HepG2 (cell line): ENCODE measurements around the gene SMCO4. TPM values are rescaled to one million over a fixed set of nuclear protein-coding genes. Genes with fewer than 3 reads are reported as not detected.

Experiments used
- ARID5B ChIP-seq: IDR thresholded peaks from 2 replicates; pipeline ENCODE4 v1.4.0; 2020; ENCODE audit warnings: mild to moderate bottlenecking, missing genetic modification reagents
- CBFB ChIP-seq: sonication (generic); formaldehyde crosslinking; IDR thresholded peaks from 2 replicates; pipeline ENCODE4 v1.4.0; 2020; ENCODE audit warnings: missing genetic modification reagents
- FOXA1 ChIP-seq, 2 experiments: fragments of 450-650 bp in 1 of 2; sonication (generic) in 1 of 2; formaldehyde crosslinking in 1 of 2; IDR thresholded peaks; 2 replicates each; pipeline versions ENCODE4 v1.4.0 to v1.6.1; 2016 to 2020; ENCODE audit warnings: missing genetic modification reagents in 1 of 2
- GPBP1L1 ChIP-seq: sonication (generic); formaldehyde crosslinking; IDR thresholded peaks from 2 replicates; pipeline ENCODE4 v1.5.0; 2020; ENCODE audit warnings: mild to moderate bottlenecking, missing genetic modification reagents
- HMG20A ChIP-seq: IDR thresholded peaks from 2 replicates; pipeline ENCODE4 v1.6.1; 2016; ENCODE audit warnings: borderline replicate concordance
- KDM5A ChIP-seq: fragments of 200-600 bp; sonication (generic); IDR thresholded peaks from 2 replicates; pipeline ENCODE4 v1.7.0; 2018; ENCODE audit warnings: antibody characterized with exemption, mild to moderate bottlenecking, low read length, borderline replicate concordance
- RARA ChIP-seq: IDR thresholded peaks from 2 replicates; pipeline ENCODE4 v1.6.1; 2016; ENCODE audit warnings: missing genetic modification reagents, missing compliant biosample characterization
- SSRP1 ChIP-seq: IDR thresholded peaks from 2 replicates; pipeline ENCODE4 v1.6.1; 2016; ENCODE audit warnings: control low read depth
- TP53 ChIP-seq: sonication (generic); formaldehyde crosslinking; conservative IDR thresholded peaks from 2 replicates; pipeline ENCODE4 v1.4.0; 2020; ENCODE audit warnings: missing genetic modification reagents
- TRIM24 ChIP-seq: sonication (generic); formaldehyde crosslinking; IDR thresholded peaks from 2 replicates; pipeline ENCODE4 v1.8.0; 2022; ENCODE audit warnings: mild to moderate bottlenecking, missing genetic modification reagents
- U2AF2 ChIP-seq: fragments of 200-400 bp; formaldehyde crosslinking; IDR thresholded peaks from 2 replicates; pipeline ENCODE4 v1.6.1; 2017; ENCODE audit warnings: low read depth, mild to moderate bottlenecking, low read length
- ZNF143 ChIP-seq: sonication (generic); formaldehyde crosslinking; IDR thresholded peaks from 2 replicates; pipeline ENCODE4 v1.4.0; 2020; ENCODE audit warnings: missing genetic modification reagents
- ZNF33A ChIP-seq: sonication (generic); formaldehyde crosslinking; IDR thresholded peaks from 2 replicates; pipeline ENCODE4 v1.5.1; 2020; ENCODE audit warnings: missing genetic modification reagents, mild to moderate bottlenecking, moderate library complexity, borderline replicate concordance
- ZNF720 ChIP-seq: sonication (generic); formaldehyde crosslinking; IDR thresholded peaks from 2 replicates; pipeline ENCODE4 v1.4.0; 2020; ENCODE audit warnings: missing genetic modification reagents
- ZNF724P ChIP-seq: sonication (generic); formaldehyde crosslinking; IDR thresholded peaks from 2 replicates; pipeline ENCODE4 v1.8.0; 2022; ENCODE audit warnings: missing genetic modification reagents, borderline replicate concordance
- ZSCAN12 ChIP-seq: sonication (generic); formaldehyde crosslinking; IDR thresholded peaks from 2 replicates; pipeline ENCODE4 v1.9.0; 2021; ENCODE audit warnings: mild to moderate bottlenecking, missing genetic modification reagents
- polyA plus RNA-seq, 8 experiments: library from polyadenylated mRNA; depleted of rRNA in 3 of 8; stranded (reverse) in 7 of 8; unstranded in 1 of 8; fragments of >200 nt; fragmentation: Illumina TruSeq in 4 of 8; extraction: Trizol in 4 of 8; gene quantifications; 2 replicates each; pipeline versions ENCODE4 v1.2.1 to v1.2.3, GENCODE V29; 2011 to 2016; ENCODE audit warnings: low read depth in 4 of 8, missing spikeins in 1 of 8, mixed read lengths in 1 of 8; ENCODE audit not compliant: insufficient read depth in 1 of 8
- total RNA-seq, 5 experiments: library from RNA; depleted of rRNA; stranded (reverse); fragments of >200 nt; fragmentation: Illumina TruSeq; extraction: Trizol; gene quantifications; 2 replicates each; pipeline ENCODE4 v1.2.3, GENCODE V29; 2016; ENCODE audit warnings: low read depth in 1 of 5

The SMCO4 gene
- total and polyA plus RNA-seq, 2 of the 13 experiments (the other 11 are each of a cell fraction or from before 2014, with no cell fraction given), result 10.6 to 28.5 TPM

- TF ChIP-seq U2AF2 (no peak), ZNF724P (no peak), FOXA1 (IDR thresholded peaks at IDR 0.05) (no peak), FOXA1 (CRISPR knock-in tag; IDR thresholded peaks at IDR 0.05) (peak; percentile 26; the same call in 1 of the 2 replicates), TRIM24 (no peak), SSRP1 (CRISPR knock-in tag) (no peak), KDM5A (no peak), GPBP1L1 (CRISPR knock-in tag) (no peak), HMG20A (CRISPR knock-in tag) (peak; percentile 45; the same call in 1 of the 2 replicates), RARA (CRISPR knock-in tag) (peak; percentile 40; the same call in 1 of the 2 replicates), TP53 (CRISPR knock-in tag) (no peak), CBFB (CRISPR knock-in tag) (no peak), ARID5B (0 out of 2 replicates have a peak, but pooled peaks have one; percentile 43), ZSCAN12 (CRISPR knock-in tag) (no peak), ZNF33A (no peak), ZNF143 (no peak), ZNF720 (no peak)
Measured at GRCh38 chr11:93490996-93491618, 52.1 kb downstream of the SMCO4 start (continued).
